Nephron progenitor cell (in vitro differentiated cells): ENCODE data around the gene GTPBP6.

ENCODE experiments used
- DNase-seq: peaks from one replicate; pipeline ENCODE4 v3.0.0; 2021
- H3K27ac Mint-ChIP-seq: 2 replicates; pipeline ENCODE4 v1.8.0; 2021; ENCODE audit warnings: mild to moderate bottlenecking, moderate library complexity, mixed read lengths
- H3K27me3 Mint-ChIP-seq: 2 replicates; pipeline ENCODE4 v1.8.0; 2021; ENCODE audit warnings: mild to moderate bottlenecking, low read depth, mixed read lengths; ENCODE audit not compliant: poor library complexity
- H3K36me3 Mint-ChIP-seq: 2 replicates; pipeline ENCODE4 v1.8.0; 2021; ENCODE audit warnings: low read depth, mixed read lengths
- H3K4me1 Mint-ChIP-seq: 2 replicates; pipeline ENCODE4 v1.8.0; 2021; ENCODE audit warnings: mixed read lengths
- H3K4me3 Mint-ChIP-seq: 2 replicates; pipeline ENCODE4 v1.8.0; 2021; ENCODE audit warnings: mild to moderate bottlenecking, moderate library complexity, mixed read lengths
- H3K9me3 Mint-ChIP-seq: 2 replicates; pipeline ENCODE4 v1.8.0; 2021; ENCODE audit warnings: mild to moderate bottlenecking, moderate library complexity, mixed read lengths
- TF ChIP-seq, protein P1 (sequence below): fragments of 200-600 bp; sonication (generic); IDR thresholded peaks from 2 replicates; pipeline ENCODE4 v1.5.0; 2021; ENCODE audit warnings: antibody characterized with exemption

The GTPBP6 gene

GRCh38 chrX:275967-276580, 42.5 kb downstream of the GTPBP6 start:
- Mint-ChIP-seq H3K27ac (no peak overlapping the region), H3K36me3 (peaks cover 7% of the 10 kb centered on the region), H3K27me3 (peaks cover 19% of the 10 kb centered on the region), H3K4me1 (peaks cover 31% of the 10 kb centered on the region), H3K4me3 (peak overlapping the region; percentile 76), H3K9me3 (no peaks in the 10 kb centered on the region)
- peak; percentile 69 for DNase-seq
- TF ChIP-seq, protein P1, sequence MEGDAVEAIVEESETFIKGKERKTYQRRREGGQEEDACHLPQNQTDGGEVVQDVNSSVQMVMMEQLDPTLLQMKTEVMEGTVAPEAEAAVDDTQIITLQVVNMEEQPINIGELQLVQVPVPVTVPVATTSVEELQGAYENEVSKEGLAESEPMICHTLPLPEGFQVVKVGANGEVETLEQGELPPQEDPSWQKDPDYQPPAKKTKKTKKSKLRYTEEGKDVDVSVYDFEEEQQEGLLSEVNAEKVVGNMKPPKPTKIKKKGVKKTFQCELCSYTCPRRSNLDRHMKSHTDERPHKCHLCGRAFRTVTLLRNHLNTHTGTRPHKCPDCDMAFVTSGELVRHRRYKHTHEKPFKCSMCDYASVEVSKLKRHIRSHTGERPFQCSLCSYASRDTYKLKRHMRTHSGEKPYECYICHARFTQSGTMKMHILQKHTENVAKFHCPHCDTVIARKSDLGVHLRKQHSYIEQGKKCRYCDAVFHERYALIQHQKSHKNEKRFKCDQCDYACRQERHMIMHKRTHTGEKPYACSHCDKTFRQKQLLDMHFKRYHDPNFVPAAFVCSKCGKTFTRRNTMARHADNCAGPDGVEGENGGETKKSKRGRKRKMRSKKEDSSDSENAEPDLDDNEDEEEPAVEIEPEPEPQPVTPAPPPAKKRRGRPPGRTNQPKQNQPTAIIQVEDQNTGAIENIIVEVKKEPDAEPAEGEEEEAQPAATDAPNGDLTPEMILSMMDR, result no peak

DNA sequence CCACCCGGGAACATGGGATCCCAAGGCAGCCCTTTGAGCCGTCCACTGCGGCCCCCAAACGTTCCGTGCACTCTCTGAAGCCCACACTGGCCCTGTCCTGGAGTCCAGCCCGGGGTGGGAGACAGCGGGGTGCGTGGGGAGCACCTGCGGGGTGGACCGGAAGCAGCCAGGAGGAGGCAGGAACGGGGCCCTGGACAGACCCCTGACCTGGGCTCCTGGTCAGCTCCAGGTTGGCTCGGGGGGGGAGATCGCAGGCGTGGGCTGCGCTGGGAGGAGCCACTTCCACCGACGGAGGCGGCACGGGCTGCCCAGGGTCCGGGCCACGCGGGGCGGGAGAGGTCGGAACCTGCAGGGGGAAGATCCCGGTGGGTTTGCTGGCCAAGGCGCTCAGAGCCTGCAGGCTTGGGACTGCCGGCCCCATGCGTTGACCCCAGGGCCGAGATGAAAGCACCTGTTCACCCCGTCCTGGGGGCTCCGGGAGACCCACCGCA, 43.1 kb downstream of the GTPBP6 start:
- H3K9me3 Mint-ChIP-seq, result no peaks in the 10 kb centered on the region
- DNase-seq, result peak; percentile 32
- H3K36me3 Mint-ChIP-seq, result peaks cover 7% of the 10 kb centered on the region
- H3K4me1 Mint-ChIP-seq, result peaks cover 34% of the 10 kb centered on the region
- no peak overlapping the region for H3K27ac Mint-ChIP-seq
- H3K27me3 Mint-ChIP-seq, result peaks cover 19% of the 10 kb centered on the region
- H3K4me3 Mint-ChIP-seq, result peak overlapping the region; percentile 71
- TF ChIP-seq, protein P1, result no peak

DNA sequence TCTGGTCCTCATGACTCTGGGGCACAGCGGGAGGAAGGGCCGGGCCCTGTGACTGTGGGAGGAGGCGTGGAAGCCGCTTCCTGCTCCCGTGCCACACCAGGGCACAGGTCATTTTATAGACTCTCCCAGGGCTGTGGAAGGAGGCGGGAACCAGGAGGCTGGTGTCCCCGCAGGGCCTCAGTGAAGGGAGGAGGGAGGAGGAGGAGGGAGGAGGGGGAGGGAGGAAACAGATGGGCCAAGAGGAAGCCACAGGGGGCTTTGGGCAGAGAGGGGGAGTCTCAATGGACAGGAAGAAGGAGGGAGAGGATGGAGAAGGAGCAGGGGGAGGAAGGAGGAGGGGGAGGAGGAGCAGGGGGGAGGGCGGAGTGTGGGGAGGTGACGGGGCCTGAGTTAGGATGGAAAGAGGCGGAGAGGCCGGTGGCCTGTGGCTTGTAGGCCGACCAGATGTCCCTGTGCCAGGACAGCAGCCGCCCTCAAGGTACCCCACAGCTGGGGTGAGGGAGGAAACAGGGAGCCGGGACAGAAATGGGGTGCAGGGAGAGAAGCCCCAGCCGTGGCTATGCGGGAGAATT, 43.6 kb downstream of the GTPBP6 start:
- TF ChIP-seq, protein P1, result no peak
- H3K4me3 Mint-ChIP-seq, result peak overlapping the region; percentile 71
- peaks cover 19% of the 10 kb centered on the region for H3K27me3 Mint-ChIP-seq
- peaks cover 7% of the 10 kb centered on the region for H3K36me3 Mint-ChIP-seq
- H3K4me1 Mint-ChIP-seq, result peaks cover 35% of the 10 kb centered on the region
- H3K27ac Mint-ChIP-seq, result peak overlapping the region; percentile 25
- H3K9me3 Mint-ChIP-seq, result no peaks in the 10 kb centered on the region
- peak; percentile 45 for DNase-seq

DNA sequence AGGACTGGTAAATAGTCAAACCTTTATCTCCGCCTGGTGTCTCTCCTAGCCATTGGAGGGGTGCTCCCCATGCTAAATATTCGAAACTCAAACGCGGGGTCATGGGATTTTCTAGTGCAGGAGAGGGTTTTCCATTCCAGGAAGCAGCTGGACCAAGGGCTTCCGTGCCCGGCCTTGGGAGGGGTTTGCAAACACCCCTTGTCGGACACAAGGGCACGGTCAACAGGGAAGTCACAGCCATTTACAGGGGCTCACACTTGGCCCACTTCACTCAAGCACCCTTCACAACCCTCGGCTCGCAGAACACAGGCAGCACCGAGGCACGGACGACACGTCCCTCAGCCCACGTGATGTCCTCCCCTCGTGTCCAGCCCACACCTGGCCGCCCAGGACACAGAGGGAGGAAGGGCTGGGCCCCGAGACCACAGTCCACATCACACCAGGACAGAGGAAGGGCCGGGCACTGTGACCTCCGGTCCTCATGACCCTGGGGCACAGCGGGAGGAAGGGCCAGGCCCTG, 47.7 kb downstream of the GTPBP6 start:
- Mint-ChIP-seq H3K4me3 (no peak overlapping the region), H3K9me3 (no peaks in the 10 kb centered on the region), H3K27me3 (peaks cover 16% of the 10 kb centered on the region), H3K36me3 (no peaks in the 10 kb centered on the region), H3K4me1 (peaks cover 9% of the 10 kb centered on the region), H3K27ac (no peak overlapping the region)
- DNase-seq, result no peak
- TF ChIP-seq, protein P1, result no peak

DNA sequence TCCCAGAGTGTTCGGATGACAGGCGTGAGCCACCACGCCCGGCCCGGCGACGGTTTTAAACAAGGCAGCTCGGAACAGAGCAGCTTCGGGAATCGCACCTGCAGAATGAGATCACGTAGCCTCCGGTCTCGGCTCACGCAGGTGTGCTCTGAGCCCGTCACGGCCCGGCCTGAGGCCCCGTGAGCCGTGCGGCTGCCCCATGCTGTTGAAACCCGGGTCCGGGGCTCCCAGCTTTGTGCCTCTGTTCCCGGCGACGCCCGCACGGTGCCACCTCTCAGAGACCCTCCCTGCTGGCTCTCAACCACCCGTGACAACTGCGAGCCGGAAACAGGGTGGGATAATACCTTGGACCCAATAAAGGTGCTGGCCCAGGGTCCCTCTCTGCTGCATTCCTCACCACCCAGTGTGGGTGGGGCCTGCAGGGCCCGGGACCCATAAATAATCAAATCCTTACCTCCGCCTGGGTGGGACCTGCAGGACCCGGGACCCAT, 50.8 kb downstream of the GTPBP6 start:
- Mint-ChIP-seq H3K27me3 (peaks cover 17% of the 10 kb centered on the region), H3K27ac (no peak overlapping the region), H3K9me3 (no peaks in the 10 kb centered on the region), H3K4me1 (peaks cover 17% of the 10 kb centered on the region), H3K36me3 (no peaks in the 10 kb centered on the region), H3K4me3 (no peak overlapping the region)
- TF ChIP-seq, protein P1, result no peak
- no peak for DNase-seq
